ENCODE measurements around the gene NDUFV3. TPM values are rescaled to one million over a fixed set of nuclear protein-coding genes. Genes with fewer than 3 reads are reported as not detected.

Gene NDUFV3
- 43.2 and 46.5 TPM in 2 replicates for total RNA-seq

DNA sequence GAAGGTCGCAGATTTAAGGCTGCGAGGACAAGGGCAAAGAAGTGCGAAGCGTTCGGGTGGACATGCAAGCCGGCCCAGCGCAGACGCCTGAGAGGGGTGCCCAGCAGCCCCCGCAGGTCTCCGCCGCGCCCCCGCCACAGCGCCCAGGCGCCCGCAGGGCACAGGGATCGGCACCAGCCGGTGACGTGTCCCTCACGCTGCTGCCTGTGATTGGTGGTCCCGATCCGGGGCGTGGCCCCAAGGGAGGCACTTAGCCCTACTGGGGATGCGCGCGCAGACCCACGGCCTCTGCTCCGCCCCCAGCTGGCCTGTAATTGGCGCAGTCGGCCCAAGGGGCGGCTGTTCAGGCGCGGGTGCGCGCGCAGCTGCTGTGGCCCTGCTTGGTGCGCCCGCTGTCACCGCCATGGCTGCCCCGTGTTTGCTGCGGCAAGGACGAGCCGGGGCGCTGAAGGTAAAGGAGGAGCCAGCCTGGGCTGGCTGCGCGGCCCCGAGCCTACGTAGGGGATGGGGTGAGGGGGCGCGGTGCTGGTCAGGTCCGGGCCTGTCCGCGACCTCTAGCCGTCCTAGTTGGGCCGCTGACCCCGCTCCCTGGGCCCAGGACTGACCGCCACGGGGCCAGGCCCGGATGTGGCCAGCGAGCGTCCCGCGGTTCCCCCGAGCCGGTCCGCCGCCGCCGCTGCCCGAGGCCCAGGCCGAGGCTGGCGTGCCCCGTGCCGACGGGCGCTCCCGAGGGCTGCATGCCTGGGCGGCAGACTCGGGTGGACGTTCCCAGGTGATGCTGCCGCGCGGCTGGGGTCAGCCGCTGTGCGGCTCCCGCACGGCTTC, at the start of gene NDUFV3:
TSS of gene NDUFV3 (plus strand) at position 379 of the 825 bp plus-strand sequence. CDS start at position 404, 25 bp downstream.

DNA sequence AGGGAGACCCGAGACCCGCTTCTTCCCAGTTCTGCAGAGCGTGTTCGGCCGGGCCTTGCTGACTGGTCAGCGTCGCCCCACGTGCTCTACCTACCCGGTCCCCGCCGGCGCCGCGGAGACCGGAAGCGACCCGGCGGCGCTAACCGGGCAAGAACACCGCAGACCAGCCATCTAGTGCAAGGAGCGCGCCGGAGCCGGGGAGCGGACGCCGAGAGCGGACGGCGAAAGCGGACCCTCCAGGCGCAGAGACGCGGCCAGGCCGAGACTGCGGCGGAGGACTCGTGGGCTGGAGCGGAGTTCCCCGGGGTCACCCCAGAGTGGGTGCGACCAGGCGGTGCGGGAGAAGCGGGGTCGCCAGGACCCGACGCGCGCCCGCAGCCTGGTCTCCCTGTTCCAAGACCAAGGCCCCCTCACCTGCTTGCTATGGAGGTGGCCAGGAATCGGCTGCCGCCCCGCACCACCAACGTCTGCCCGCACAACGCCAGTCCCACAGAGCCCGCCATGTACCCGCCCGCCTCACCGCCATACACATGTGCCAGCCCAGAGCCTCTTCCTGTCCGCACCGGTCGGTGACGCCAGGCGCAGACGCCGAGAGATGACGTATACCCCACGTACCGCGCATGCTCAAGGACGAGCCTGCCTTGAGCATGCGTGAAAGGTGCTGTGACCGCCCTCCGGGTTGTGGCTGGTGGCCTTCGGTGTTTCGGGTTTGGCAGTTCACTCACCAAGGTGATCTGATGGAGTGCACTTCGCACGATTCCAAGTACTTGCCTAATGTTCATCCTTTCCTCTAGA, 13.9 kb upstream of the NDUFV3 start, which contains the start of gene WDR4:
TSS of gene WDR4 (minus strand) at position 547 of the 795 bp plus-strand sequence. CDS start at position 503, 44 bp downstream.

DNA sequence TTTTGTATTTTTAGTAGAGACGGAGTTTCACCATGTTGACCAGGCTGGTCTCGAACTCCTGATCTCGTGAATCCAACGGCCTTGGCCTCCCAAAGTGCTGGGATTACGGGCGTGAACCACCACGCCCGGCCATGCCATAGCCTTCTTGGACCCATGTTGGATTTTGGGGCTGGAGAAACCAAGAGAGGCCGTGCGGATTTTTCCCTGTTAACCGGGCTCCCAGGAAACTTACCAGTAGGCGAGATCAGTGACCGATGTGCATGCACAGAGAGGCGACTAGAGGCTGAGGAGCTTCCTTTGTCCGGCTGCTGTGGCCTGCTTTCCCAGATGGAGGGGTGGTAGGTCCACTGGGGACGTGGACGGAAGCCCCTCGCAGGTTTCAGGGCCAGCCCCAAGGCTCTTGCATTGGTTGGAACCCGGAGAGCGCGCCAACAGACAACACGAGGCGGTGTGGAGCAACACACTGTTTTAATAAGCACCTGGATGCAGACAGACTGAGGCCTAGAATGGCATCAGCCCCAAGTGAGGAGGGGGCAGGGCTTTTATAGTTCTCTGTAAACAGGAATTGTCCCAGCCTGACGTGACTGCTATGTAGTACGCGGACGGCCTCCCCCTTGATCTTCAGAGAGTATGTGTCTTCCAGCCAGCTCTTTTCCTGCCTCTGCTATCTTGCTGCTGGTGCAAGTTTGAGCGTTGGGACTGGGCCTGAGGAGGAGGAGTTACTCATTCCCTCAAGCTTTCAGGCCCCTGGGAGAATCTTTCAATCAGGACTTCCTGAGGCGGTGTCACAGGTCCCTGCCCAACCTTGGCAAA, 32.2 kb downstream of the NDUFV3 start, which contains the start of gene ERVH48-1:
TSS of gene ERVH48-1 (minus strand) at position 517 of the 813 bp plus-strand sequence. CDS start 6,624 bp downstream, outside the sequence.

Other genes with a start within 250 kb of the NDUFV3 start
- gene PDE9A, start 239.7 kb upstream of the NDUFV3 start, total RNA-seq = 3.5 and 6.0 TPM in 2 replicates
- 7.1 and 10.7 TPM in 2 replicates for gene WDR4, start 13.8 kb upstream of the NDUFV3 start, total RNA-seq
- not detected in 2 replicates for gene ERVH48-1, start 32.3 kb downstream of the NDUFV3 start, total RNA-seq
- gene PKNOX1, start 81.3 kb downstream of the NDUFV3 start, total RNA-seq = 9.1 and 12.6 TPM in 2 replicates
- 22.9 and 39.4 TPM in 2 replicates for gene CBS, start 182.5 kb downstream of the NDUFV3 start, total RNA-seq
- 13.2 and 16.5 TPM in 2 replicates for gene U2AF1, start 214.3 kb downstream of the NDUFV3 start, total RNA-seq